Testis (tissue), 3 donors: ENCODE measurements around the gene RNF113B. TPM values are rescaled to one million over a fixed set of nuclear protein-coding genes. Genes with fewer than 3 reads are reported as not detected.

Experiments used
- DNase-seq: peaks from one replicate; pipeline ENCODE4 v3.0.0-alpha.2; 2019
- H3K27ac ChIP-seq, 2 donors: fragments of 200-600 bp; sonication (generic); one replicate each; pipeline ENCODE4 v1.5.1; 2019
- H3K27me3 ChIP-seq: fragments of 200-600 bp; sonication (generic); one replicate; pipeline ENCODE4 v1.5.1; 2019
- H3K36me3 ChIP-seq: fragments of 200-600 bp; sonication (generic); one replicate; pipeline ENCODE4 v1.5.1; 2017; ENCODE audit warnings: low read depth; ENCODE audit errors: missing control alignments
- H3K4me1 ChIP-seq: fragments of 200-600 bp; sonication (generic); one replicate; pipeline ENCODE4 v1.5.1; 2019
- H3K4me3 ChIP-seq, 2 donors: fragments of 200-600 bp; sonication (generic); one replicate each; pipeline ENCODE4 v1.5.1; 2017 to 2019
- H3K9me3 ChIP-seq: fragments of 200-600 bp; sonication (generic); one replicate; pipeline ENCODE4 v1.5.1; 2017
- CTCF ChIP-seq, 3 experiments: fragments of 450-650 bp in 2 of 3; fragments of 200-600 bp in 1 of 3; sonication (generic) in 1 of 3; IDR thresholded peaks; one replicate each; pipeline ENCODE4 v1.5.1; 2016 to 2019; ENCODE audit warnings: antibody characterized with exemption in 3 of 3, mild to moderate bottlenecking in 2 of 3, moderate library complexity in 1 of 3
- POLR2A ChIP-seq: fragments of 450-650 bp; IDR thresholded peaks from one replicate; pipeline ENCODE4 v1.6.1; 2017; ENCODE audit warnings: antibody characterized with exemption, mild to moderate bottlenecking, moderate library complexity
- WGBS, 2 donors: methylation state at CpG; one replicate each; pipeline ENCODE4 v1.1.5; 2018; 5-methylcytosine and 5-hydroxymethylcytosine counted together
- intact Hi-C: fragments of 100-400 bp; cut with DNase I; formaldehyde crosslinking; loops from one replicate; pipeline ENCODE4 v1.15.1; 2023; ENCODE audit warnings: low total_unique reads
- polyA plus RNA-seq: library from polyadenylated mRNA; stranded (reverse); fragments of 350-450 nt; fragmentation: Illumina TruSeq; extraction: RNeasy Lipid Tissue Mini Kit (QIAGEN cat#74804); gene quantifications from one replicate; pipeline ENCODE4 v1.2.3, GENCODE V29; 2014; ENCODE audit warnings: low read depth, low replicate concordance; ENCODE audit not compliant: insufficient read depth
- total RNA-seq, 2 donors: library from RNA; depleted of rRNA; stranded (reverse); fragments of >200 nt; gene quantifications; one replicate each; pipeline ENCODE4 v1.2.3, GENCODE V29; 2016

The RNF113B gene
- total and polyA plus RNA-seq, 3 donors from 2014 or later: 33.6 to 117 (median 41.5) TPM

- intact Hi-C loops: no loop called here
- DNase-seq: no peak
- no peak overlapping the region for H3K4me3 ChIP-seq
- H3K27me3 ChIP-seq: no peaks in the 10 kb centered on the region
- no peak overlapping the region for H3K27ac ChIP-seq
- H3K36me3 ChIP-seq: no peaks in the 10 kb centered on the region
- TF ChIP-seq POLR2A: no peak
- TF ChIP-seq CTCF (IDR thresholded peaks at IDR 0.05): no peak
- no peaks in the 10 kb centered on the region for H3K9me3 ChIP-seq
- WGBS, 2 donors: 85 to 90% methylated on average over 8 of the region's 8 CpGs
- H3K4me1 ChIP-seq: no peaks in the 10 kb centered on the region
These were observed 24.1 kb upstream of the RNF113B start for GRCh38 chr13:98201189-98201588.

GRCh38 chr13:98200211-98200878 is 23.3 kb upstream of the RNF113B start:
- no peak for DNase-seq
- Histone ChIP-seq H3K36me3 (no peaks in the 10 kb centered on the region), H3K27ac (no peak overlapping the region), H3K4me1 (no peaks in the 10 kb centered on the region), H3K4me3 (no peak overlapping the region), H3K9me3 (no peaks in the 10 kb centered on the region), H3K27me3 (no peaks in the 10 kb centered on the region)
- intact Hi-C loops: no loop called here
- no peak for TF ChIP-seq CTCF (IDR thresholded peaks at IDR 0.05)
- TF ChIP-seq POLR2A: no peak
- WGBS, 2 donors: 85 to 93% methylated on average over 5 of the region's 5 CpGs

GRCh38 chr13:98199480-98199879 is 22.4 kb upstream of the RNF113B start:
- Histone ChIP-seq H3K4me3 (no peak overlapping the region), H3K27me3 (no peaks in the 10 kb centered on the region), H3K4me1 (no peaks in the 10 kb centered on the region), H3K9me3 (no peaks in the 10 kb centered on the region), H3K27ac (no peak overlapping the region), H3K36me3 (no peaks in the 10 kb centered on the region)
- no peak for DNase-seq
- intact Hi-C loops: no loop called here
- WGBS, 2 donors: 50 to 53% methylated on average over 4 of the region's 4 CpGs
- TF ChIP-seq POLR2A: no peak
- TF ChIP-seq CTCF (IDR thresholded peaks at IDR 0.05): no peak

- 73 to 80% methylated on average over 2 to 4 of the region's 4 CpGs for WGBS, 2 donors
- no peaks in the 10 kb centered on the region for H3K4me1 ChIP-seq
- intact Hi-C loops: no loop called here
- TF ChIP-seq POLR2A: no peak
- TF ChIP-seq CTCF (IDR thresholded peaks at IDR 0.05): no peak
- DNase-seq: no peak
- H3K27me3 ChIP-seq: no peaks in the 10 kb centered on the region
- no peaks in the 10 kb centered on the region for H3K9me3 ChIP-seq
- H3K27ac ChIP-seq: no peak overlapping the region
- H3K4me3 ChIP-seq: no peak overlapping the region
- H3K36me3 ChIP-seq: no peaks in the 10 kb centered on the region
These were observed 21.6 kb upstream of the RNF113B start for GRCh38 chr13:98198683-98199082.
